Subcutaneous adipose tissue (tissue), 4 donors: ENCODE results near the gene UGT1A9. TPM values are rescaled to one million over a fixed set of nuclear protein-coding genes. Genes with fewer than 3 reads are reported as not detected.

ENCODE experiments used
- CTCF ChIP-seq: fragments of 450-650 bp; IDR thresholded peaks from one replicate; pipeline ENCODE4 v1.5.1; 2016; ENCODE audit warnings: low read depth, mild to moderate bottlenecking, control low read depth, antibody characterized with exemption, moderate library complexity
- total RNA-seq, 4 donors: library from RNA; depleted of rRNA; stranded (reverse); fragments of >200 nt; gene quantifications; one replicate each; pipeline ENCODE4 v1.1.0, GENCODE V29; 2016

The UGT1A9 gene
- total RNA-seq, 4 donors from 2014 or later: not detected

- no peak for TF ChIP-seq CTCF
Observed at GRCh38 chr2:233651430-233651829, 20.3 kb upstream of the UGT1A9 start.

GRCh38 chr2:233654501-233654900 lies 17.2 kb upstream of the UGT1A9 start:
- no peak for TF ChIP-seq CTCF

- no peak for TF ChIP-seq CTCF
Observed at GRCh38 chr2:233655043-233655442, 16.7 kb upstream of the UGT1A9 start.

GRCh38 chr2:233656443-233656842 lies 15.3 kb upstream of the UGT1A9 start:
- TF ChIP-seq CTCF: no peak

GRCh38 chr2:233658610-233659009 lies 13.1 kb upstream of the UGT1A9 start:
- no peak for TF ChIP-seq CTCF

GRCh38 chr2:233663911-233664310 lies 7.8 kb upstream of the UGT1A9 start:
- no peak for TF ChIP-seq CTCF

GRCh38 chr2:233668605-233669260 lies 3.0 kb upstream of the UGT1A9 start:
- no peak for TF ChIP-seq CTCF
